Measurements from ENCODE around the gene ZNF518A.

The ZNF518A gene

GRCh38 chr10:96168546-96168945, 38.4 kb downstream of the ZNF518A start:
- Histone ChIP-seq H3K9me3 (replicated peaks; ENCODE audit: insufficient read depth, low read length) (no peaks in the 10 kb centered on the region), H3K36me3 (replicated peaks; ENCODE audit: insufficient read depth, low read length) (no peaks in the 10 kb centered on the region), H3K27ac (ENCODE audit: low read length) (no peak overlapping the region), H3K79me2 (ENCODE audit: low read length) (no peaks in the 10 kb centered on the region), H3F3A (ENCODE audit: insufficient read depth, low read length) (no peaks in the 10 kb centered on the region), H4K20me1 (ENCODE audit: insufficient read depth, low read length) (no peaks in the 10 kb centered on the region), H3K9me2 (replicated peaks; ENCODE audit: insufficient read depth, low read length) (no peaks in the 10 kb centered on the region), H3K4me3 (ENCODE audit: low read length) (no peak overlapping the region), H3K27me3 (replicated peaks; ENCODE audit: insufficient read depth, low read length) (no peaks in the 10 kb centered on the region), H3K4me1 (ENCODE audit: low read length) (no peaks in the 10 kb centered on the region), H3K9ac (ENCODE audit: low read length) (no peak overlapping the region), H2AFZ (ENCODE audit: low read length) (no peak overlapping the region), H3K4me2 (ENCODE audit: low read depth, low read length) (no peak overlapping the region)
- DNase-seq, result no peak
- TF ChIP-seq EZH2 (optimal IDR thresholded peaks at IDR 0.05; ENCODE audit: low read depth, low read length), result no peak
- TF ChIP-seq CTCF (IDR thresholded peaks at IDR 0.05; ENCODE audit: low read length), result no peak
- no peak for TF ChIP-seq EZH2phosphoT487 (IDR thresholded peaks at IDR 0.05; ENCODE audit: low read length)

- no peak overlapping the region for H3K9ac ChIP-seq (ENCODE audit: low read length)
- H3K9me3 ChIP-seq (replicated peaks; ENCODE audit: insufficient read depth, low read length), result no peaks in the 10 kb centered on the region
- H3K27ac ChIP-seq (ENCODE audit: low read length), result no peak overlapping the region
- no peak overlapping the region for H3K4me2 ChIP-seq (ENCODE audit: low read depth, low read length)
- no peaks in the 10 kb centered on the region for H3K79me2 ChIP-seq (ENCODE audit: low read length)
- TF ChIP-seq CTCF (IDR thresholded peaks at IDR 0.05; ENCODE audit: low read length) (no peak), EZH2 (optimal IDR thresholded peaks at IDR 0.05; ENCODE audit: low read depth, low read length) (no peak), EZH2phosphoT487 (IDR thresholded peaks at IDR 0.05; ENCODE audit: low read length) (no peak)
- DNase-seq, result no peak
- H3K4me1 ChIP-seq (ENCODE audit: low read length), result no peaks in the 10 kb centered on the region
- H4K20me1 ChIP-seq (ENCODE audit: insufficient read depth, low read length), result no peaks in the 10 kb centered on the region
- H3K4me3 ChIP-seq (ENCODE audit: low read length), result no peak overlapping the region
- no peaks in the 10 kb centered on the region for H3F3A ChIP-seq (ENCODE audit: insufficient read depth, low read length)
- H2AFZ ChIP-seq (ENCODE audit: low read length), result no peak overlapping the region
- H3K36me3 ChIP-seq (replicated peaks; ENCODE audit: insufficient read depth, low read length), result no peaks in the 10 kb centered on the region
- no peaks in the 10 kb centered on the region for H3K27me3 ChIP-seq (replicated peaks; ENCODE audit: insufficient read depth, low read length)
- H3K9me2 ChIP-seq (replicated peaks; ENCODE audit: insufficient read depth, low read length), result no peaks in the 10 kb centered on the region
Measured at GRCh38 chr10:96170230-96170629, 40.1 kb downstream of the ZNF518A start.

- Histone ChIP-seq H3K9ac (ENCODE audit: low read length) (no peak overlapping the region), H3K27me3 (replicated peaks; ENCODE audit: insufficient read depth, low read length) (no peaks in the 10 kb centered on the region), H2AFZ (ENCODE audit: low read length) (no peak overlapping the region), H3K9me3 (replicated peaks; ENCODE audit: insufficient read depth, low read length) (no peaks in the 10 kb centered on the region), H3K79me2 (ENCODE audit: low read length) (no peaks in the 10 kb centered on the region), H3K27ac (ENCODE audit: low read length) (no peak overlapping the region), H4K20me1 (ENCODE audit: insufficient read depth, low read length) (no peaks in the 10 kb centered on the region), H3K4me3 (ENCODE audit: low read length) (no peak overlapping the region), H3K9me2 (replicated peaks; ENCODE audit: insufficient read depth, low read length) (no peaks in the 10 kb centered on the region), H3K36me3 (replicated peaks; ENCODE audit: insufficient read depth, low read length) (no peaks in the 10 kb centered on the region), H3K4me1 (ENCODE audit: low read length) (no peaks in the 10 kb centered on the region), H3K4me2 (ENCODE audit: low read depth, low read length) (no peak overlapping the region), H3F3A (ENCODE audit: insufficient read depth, low read length) (no peaks in the 10 kb centered on the region)
- DNase-seq, result no peak
- no peak for TF ChIP-seq EZH2 (optimal IDR thresholded peaks at IDR 0.05; ENCODE audit: low read depth, low read length)
- no peak for TF ChIP-seq CTCF (IDR thresholded peaks at IDR 0.05; ENCODE audit: low read length)
- TF ChIP-seq EZH2phosphoT487 (IDR thresholded peaks at IDR 0.05; ENCODE audit: low read length), result no peak
Measured at GRCh38 chr10:96172666-96173065, 42.6 kb downstream of the ZNF518A start.

Measured in MM.1S (cell line).